GM12801 (cell line): ENCODE measurements around the gene GRIP2.

Source experiments
- TF ChIP-seq, protein P1 (sequence below): IDR thresholded peaks from one replicate; pipeline ENCODE4 v1.5.1; 2011; ENCODE audit warnings: control low read depth; ENCODE audit not compliant: insufficient read length; ENCODE audit errors: extremely low read depth

GRIP2 gene

DNA sequence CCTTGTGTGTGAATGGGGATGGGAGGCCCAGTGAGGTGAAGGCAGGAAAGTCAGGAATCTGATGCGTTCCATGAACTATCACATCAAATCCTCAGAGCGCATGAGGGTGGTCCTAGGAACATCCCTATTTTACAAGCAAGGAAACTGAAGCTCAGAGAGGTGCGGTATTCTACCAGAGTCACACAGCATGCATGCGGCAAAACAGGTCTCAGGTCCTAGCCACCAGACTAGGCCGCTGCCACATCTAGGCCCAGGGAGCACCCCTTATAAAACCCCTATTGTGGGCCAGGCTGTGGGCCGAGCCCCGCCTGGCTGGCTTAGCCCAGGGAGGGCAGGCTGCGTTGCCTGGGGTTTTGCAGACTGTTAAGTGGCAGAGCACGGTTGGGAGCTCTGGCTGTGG, 17.9 kb upstream of the GRIP2 start:
- TF ChIP-seq, protein P1, sequence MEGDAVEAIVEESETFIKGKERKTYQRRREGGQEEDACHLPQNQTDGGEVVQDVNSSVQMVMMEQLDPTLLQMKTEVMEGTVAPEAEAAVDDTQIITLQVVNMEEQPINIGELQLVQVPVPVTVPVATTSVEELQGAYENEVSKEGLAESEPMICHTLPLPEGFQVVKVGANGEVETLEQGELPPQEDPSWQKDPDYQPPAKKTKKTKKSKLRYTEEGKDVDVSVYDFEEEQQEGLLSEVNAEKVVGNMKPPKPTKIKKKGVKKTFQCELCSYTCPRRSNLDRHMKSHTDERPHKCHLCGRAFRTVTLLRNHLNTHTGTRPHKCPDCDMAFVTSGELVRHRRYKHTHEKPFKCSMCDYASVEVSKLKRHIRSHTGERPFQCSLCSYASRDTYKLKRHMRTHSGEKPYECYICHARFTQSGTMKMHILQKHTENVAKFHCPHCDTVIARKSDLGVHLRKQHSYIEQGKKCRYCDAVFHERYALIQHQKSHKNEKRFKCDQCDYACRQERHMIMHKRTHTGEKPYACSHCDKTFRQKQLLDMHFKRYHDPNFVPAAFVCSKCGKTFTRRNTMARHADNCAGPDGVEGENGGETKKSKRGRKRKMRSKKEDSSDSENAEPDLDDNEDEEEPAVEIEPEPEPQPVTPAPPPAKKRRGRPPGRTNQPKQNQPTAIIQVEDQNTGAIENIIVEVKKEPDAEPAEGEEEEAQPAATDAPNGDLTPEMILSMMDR: no peak

DNA sequence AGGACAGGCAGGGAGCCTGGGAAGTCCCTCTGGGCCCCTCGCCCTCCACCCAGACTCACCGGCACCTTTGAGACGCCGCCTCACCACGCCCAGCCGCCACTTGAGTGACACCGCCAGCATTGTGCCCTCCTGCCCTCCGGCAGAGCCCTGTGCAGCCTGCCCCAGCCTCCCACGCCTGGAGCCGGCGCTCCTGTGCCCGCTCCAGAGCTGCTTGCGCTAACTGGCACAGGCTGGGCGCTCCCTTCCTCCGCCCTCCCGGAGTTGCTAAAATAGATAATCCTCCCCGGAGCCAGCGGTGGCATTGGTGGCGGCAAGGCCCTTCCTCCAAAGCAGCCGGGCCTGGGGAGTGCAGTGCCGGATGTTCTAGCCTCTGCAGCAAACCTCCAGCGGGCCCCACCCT, 15.7 kb upstream of the GRIP2 start:
- TF ChIP-seq, protein P1: no peak

DNA sequence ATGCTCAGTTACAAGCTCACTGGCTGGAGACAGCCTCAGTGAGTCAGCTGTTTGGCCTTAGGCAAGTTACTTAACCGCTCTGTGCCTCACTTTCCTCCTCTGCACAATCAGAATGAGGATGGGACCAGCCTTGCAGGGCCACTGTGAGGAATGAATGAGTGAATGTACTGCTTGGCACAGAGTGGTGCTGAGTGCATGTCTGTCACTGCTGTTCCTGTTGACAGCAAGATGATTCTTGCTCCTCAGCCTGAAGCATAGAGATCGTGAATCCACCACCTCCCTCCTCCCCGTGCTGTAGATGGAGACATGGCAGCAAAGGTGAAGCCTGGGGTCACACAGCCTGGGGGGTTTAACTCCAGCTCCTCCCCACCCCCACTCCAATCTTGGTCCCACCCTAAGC, 14.6 kb upstream of the GRIP2 start:
- TF ChIP-seq, protein P1: no peak

DNA sequence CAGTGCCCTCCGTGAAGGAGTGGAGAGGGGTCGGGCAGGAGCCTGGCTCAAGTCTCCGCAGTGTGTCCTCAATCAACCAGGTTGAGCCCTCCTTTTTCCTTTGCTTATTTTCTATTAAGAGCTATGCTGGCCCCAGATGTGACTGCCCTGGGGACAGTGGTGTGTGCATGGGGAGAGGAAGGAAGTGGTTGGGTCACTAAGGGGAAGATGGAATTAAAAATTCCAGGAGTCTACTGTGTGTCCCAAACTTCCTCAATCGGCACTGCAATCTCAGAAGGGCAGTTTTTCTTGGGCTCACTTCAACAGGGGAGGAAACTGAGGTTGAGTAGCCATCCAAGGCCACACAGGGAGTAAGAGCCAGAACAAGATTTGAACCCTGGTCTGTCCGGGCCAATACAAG, 13.7 kb upstream of the GRIP2 start:
- TF ChIP-seq, protein P1: no peak

DNA sequence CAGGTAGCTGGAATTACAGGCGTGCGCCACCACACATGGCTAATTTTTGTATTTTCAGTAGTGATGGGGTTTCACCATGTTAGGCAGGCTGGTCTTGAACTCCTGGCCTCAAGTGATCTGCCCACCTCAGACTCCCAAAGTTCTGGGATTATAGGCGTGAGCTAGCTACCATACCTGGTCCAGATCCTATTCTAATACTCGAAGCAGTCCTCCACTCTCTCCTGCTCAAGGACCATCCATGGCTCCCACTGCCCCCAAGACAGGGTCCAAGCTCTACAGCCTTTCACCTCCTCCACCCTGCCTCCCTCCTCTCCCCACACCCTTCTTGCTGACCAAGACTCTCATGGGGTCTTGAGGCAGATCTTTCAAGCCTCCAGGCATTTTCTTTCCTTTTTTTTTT, 12.6 kb upstream of the GRIP2 start:
- TF ChIP-seq, protein P1: no peak

DNA sequence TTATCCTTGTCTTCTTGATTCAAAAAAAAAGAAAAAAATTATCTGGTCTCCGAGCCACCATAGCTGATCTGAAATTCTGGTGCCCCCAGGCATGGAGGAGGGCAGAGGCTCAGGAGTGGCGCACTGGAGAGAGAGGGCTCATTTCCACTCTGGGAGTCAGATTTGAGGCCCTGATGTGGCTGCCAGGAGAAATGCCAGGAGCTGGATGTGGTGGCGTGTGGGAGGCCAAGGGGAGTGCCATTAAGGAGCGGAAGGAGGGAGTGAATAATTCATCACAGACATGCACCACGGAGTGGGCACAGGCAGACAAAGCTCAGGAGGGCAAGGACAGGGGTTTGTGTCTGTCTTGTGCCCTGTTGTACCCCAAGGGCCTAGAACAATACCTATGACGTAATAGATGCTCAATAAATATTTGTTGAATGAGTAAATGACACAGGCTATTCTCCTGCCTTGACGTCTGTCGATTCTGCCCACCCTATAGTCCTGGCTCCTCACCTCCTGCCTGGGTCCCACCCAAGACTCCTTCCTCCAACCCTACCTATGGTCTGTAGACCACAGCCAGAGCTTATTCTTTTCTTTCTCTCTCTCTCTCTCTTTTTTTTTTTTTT, 12.0 kb upstream of the GRIP2 start:
- TF ChIP-seq, protein P1: no peak

DNA sequence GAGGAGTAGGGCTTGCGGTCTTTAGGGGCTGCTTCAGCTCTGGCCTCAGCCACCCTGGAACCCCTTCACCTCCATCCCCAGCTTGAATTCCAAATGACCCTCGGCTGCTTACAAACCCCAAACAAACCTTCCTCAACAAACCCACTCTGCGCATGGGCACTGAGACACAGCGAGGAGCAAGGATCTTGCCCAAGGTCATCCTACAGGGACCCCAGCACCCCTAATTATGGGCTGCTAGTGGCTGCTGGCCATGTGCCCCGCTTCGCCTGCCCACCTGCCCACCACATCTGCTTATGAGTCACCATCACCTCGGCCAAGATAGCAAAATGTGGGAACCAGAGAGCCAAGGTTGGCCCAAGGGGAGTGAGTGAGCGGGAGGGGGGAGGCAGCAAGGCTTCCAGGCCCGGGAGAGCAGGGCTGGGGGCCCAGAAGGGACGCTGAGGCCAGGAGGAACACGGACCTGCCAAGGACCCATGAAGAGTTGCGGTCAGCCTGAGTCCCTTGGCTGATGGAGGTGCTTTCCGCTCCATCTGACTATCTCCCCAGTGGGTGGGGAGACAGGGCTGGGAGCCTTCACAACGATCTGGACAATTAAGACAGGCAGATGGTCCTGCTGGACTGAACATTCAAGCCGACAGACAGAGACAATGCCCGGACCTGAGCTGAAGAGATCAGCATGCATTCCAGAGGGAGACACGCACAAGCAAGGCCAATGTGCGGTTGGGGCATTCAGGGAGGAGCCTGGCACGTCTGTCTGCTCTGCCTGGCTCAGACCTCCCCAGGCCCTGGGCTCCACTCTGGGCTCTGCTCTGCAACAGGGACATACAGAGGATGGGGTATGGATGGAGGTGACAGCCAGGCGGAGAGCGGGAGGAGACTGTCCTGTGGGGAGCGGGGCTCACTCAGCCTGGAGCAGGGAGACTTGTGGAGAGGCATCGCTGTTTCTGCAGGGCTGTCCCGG, 10.8 kb upstream of the GRIP2 start:
- TF ChIP-seq, protein P1: no peak
